Uterus (tissue), 2 donors: Measurements from ENCODE around the gene DNAH11.

Experiments used
- POLR2A ChIP-seq, 2 donors: fragments of 450-650 bp; IDR thresholded peaks; one replicate each; pipeline ENCODE4 v1.6.1; 2016; ENCODE audit warnings: antibody characterized with exemption in 2 of 2, mild to moderate bottlenecking in 1 of 2, moderate library complexity in 1 of 2
- TF ChIP-seq, protein P1 (sequence below), 4 experiments: fragments of 200-600 bp in 2 of 4; fragments of 450-650 bp in 2 of 4; sonication (generic) in 2 of 4; IDR thresholded peaks; one replicate each; pipeline ENCODE4 v1.5.1; 2016 to 2019; ENCODE audit warnings: antibody characterized with exemption in 4 of 4, mild to moderate bottlenecking in 2 of 4, moderate library complexity in 1 of 4

DNA sequence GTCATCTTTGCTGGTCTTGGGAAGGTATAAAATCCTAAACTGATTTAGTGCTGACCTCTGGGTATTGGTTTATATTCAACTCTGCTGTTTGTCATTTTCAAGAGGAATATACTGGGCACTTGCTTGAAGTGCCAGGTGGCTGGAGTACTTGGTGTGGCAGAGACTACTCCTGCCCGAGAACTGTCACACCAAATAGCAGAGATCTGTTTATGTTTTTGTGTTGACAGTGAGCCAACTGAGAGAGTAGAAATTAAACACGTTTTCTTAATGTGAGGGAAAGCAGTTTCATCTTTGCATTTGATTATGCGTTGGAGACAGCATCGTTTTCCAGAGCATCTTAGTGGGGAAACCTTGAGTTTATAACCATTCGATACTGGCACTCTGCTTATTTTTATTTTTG is 228.4 kb downstream of the DNAH11 start:
- TF ChIP-seq, protein P1, sequence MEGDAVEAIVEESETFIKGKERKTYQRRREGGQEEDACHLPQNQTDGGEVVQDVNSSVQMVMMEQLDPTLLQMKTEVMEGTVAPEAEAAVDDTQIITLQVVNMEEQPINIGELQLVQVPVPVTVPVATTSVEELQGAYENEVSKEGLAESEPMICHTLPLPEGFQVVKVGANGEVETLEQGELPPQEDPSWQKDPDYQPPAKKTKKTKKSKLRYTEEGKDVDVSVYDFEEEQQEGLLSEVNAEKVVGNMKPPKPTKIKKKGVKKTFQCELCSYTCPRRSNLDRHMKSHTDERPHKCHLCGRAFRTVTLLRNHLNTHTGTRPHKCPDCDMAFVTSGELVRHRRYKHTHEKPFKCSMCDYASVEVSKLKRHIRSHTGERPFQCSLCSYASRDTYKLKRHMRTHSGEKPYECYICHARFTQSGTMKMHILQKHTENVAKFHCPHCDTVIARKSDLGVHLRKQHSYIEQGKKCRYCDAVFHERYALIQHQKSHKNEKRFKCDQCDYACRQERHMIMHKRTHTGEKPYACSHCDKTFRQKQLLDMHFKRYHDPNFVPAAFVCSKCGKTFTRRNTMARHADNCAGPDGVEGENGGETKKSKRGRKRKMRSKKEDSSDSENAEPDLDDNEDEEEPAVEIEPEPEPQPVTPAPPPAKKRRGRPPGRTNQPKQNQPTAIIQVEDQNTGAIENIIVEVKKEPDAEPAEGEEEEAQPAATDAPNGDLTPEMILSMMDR (IDR thresholded peaks at IDR 0.05) = no peak
- TF ChIP-seq POLR2A (IDR thresholded peaks at IDR 0.05) = no peak
